Liver (tissue), 9 donors: ENCODE results near the gene TMED10. TPM values are rescaled to one million over a fixed set of nuclear protein-coding genes. Genes with fewer than 3 reads are reported as not detected.

ENCODE experiments used
- DNase-seq: peaks from one replicate; pipeline ENCODE4 v3.0.0-alpha.2; 2017; ENCODE audit warnings: low spot score
- H3K27ac ChIP-seq, 2 donors: one replicate each; pipeline ENCODE4 v1.7.0; 2013; ENCODE audit warnings: inconsistent platforms in 2 of 2, low read length in 2 of 2, control low read depth in 1 of 2, low read depth in 1 of 2, mild to moderate bottlenecking in 1 of 2
- H3K27me3 ChIP-seq, 4 donors: one replicate each; pipeline versions ENCODE4 v1.6.1 to v1.7.0; 2013; ENCODE audit warnings: low read length in 3 of 4, inconsistent platforms in 1 of 4, mild to moderate bottlenecking in 1 of 4, moderate library complexity in 1 of 4; ENCODE audit not compliant: control insufficient read depth in 4 of 4, insufficient read depth in 4 of 4
- H3K36me3 ChIP-seq, 4 donors: one replicate each; pipeline versions ENCODE4 v1.6.1 to v1.7.0; 2013; ENCODE audit warnings: low read length in 3 of 4, mild to moderate bottlenecking in 3 of 4, low read depth in 1 of 4, moderate library complexity in 1 of 4; ENCODE audit not compliant: control insufficient read depth in 4 of 4, insufficient read depth in 3 of 4
- H3K4me1 ChIP-seq, 4 donors: one replicate each; pipeline versions ENCODE4 v1.6.1 to v1.7.0; 2013; ENCODE audit warnings: low read length in 3 of 4, mild to moderate bottlenecking in 3 of 4, moderate library complexity in 1 of 4; ENCODE audit not compliant: control insufficient read depth in 4 of 4, insufficient read depth in 4 of 4
- H3K4me3 ChIP-seq, 3 donors: one replicate each; pipeline versions ENCODE4 v1.6.1 to v1.7.0; 2013; ENCODE audit warnings: low read length in 3 of 3, control low read depth in 1 of 3, low read depth in 1 of 3, mild to moderate bottlenecking in 1 of 3
- H3K9ac ChIP-seq, 2 donors: one replicate each; pipeline ENCODE4 v1.7.0; 2013; ENCODE audit warnings: low read length in 2 of 2, mild to moderate bottlenecking in 2 of 2, moderate library complexity in 2 of 2, control low read depth in 1 of 2, low read depth in 1 of 2
- H3K9me3 ChIP-seq, 4 donors: one replicate each; pipeline versions ENCODE4 v1.6.1 to v1.7.0; 2013; ENCODE audit warnings: low read length in 3 of 4; ENCODE audit not compliant: control insufficient read depth in 4 of 4
- ATF3 ChIP-seq: IDR thresholded peaks from 2 replicates; pipeline ENCODE4 v1.6.1; 2016; ENCODE audit warnings: antibody characterized with exemption
- EGR1 ChIP-seq, 2 donors: IDR thresholded peaks; 2 replicates each; pipeline ENCODE4 v1.6.1; 2016 to 2018; ENCODE audit warnings: antibody characterized with exemption in 2 of 2, low read depth in 2 of 2
- FOXA1 ChIP-seq: IDR thresholded peaks from 2 replicates; pipeline ENCODE4 v1.6.1; 2016; ENCODE audit warnings: antibody characterized with exemption
- FOXA2 ChIP-seq: IDR thresholded peaks from 2 replicates; pipeline ENCODE4 v1.6.1; 2016; ENCODE audit warnings: antibody characterized with exemption
- GABPA ChIP-seq, 2 donors: IDR thresholded peaks in 1 of 2; conservative IDR thresholded peaks in 1 of 2; 2 replicates each; pipeline ENCODE4 v1.6.1; 2016; ENCODE audit warnings: antibody characterized with exemption in 2 of 2, mild to moderate bottlenecking in 1 of 2, moderate library complexity in 1 of 2
- HNF4A ChIP-seq, 2 donors: conservative IDR thresholded peaks; 2 replicates each; pipeline ENCODE4 v1.6.1; 2016; ENCODE audit warnings: antibody characterized with exemption in 2 of 2, mild to moderate bottlenecking in 2 of 2
- HNF4G ChIP-seq: IDR thresholded peaks from 2 replicates; pipeline ENCODE4 v1.6.1; 2016; ENCODE audit warnings: antibody characterized with exemption
- JUND ChIP-seq, 2 donors: IDR thresholded peaks; 2 replicates each; pipeline ENCODE4 v1.6.1; 2016; ENCODE audit warnings: antibody characterized with exemption in 2 of 2
- MAX ChIP-seq: IDR thresholded peaks from 2 replicates; pipeline ENCODE4 v1.6.1; 2016; ENCODE audit warnings: antibody characterized with exemption
- RAD21 ChIP-seq, 2 donors: IDR thresholded peaks; 2 replicates each; pipeline ENCODE4 v1.6.1; 2016; ENCODE audit warnings: antibody characterized with exemption in 2 of 2, mild to moderate bottlenecking in 2 of 2
- RXRA ChIP-seq, 2 donors: IDR thresholded peaks; 2 replicates each; pipeline ENCODE4 v1.6.1; 2017 to 2018; ENCODE audit warnings: antibody characterized with exemption in 2 of 2, mild to moderate bottlenecking in 1 of 2
- SP1 ChIP-seq: IDR thresholded peaks from 2 replicates; pipeline ENCODE4 v1.6.1; 2018; ENCODE audit warnings: antibody characterized with exemption, mild to moderate bottlenecking
- TAF1 ChIP-seq: conservative IDR thresholded peaks from 2 replicates; pipeline ENCODE4 v1.6.1; 2016; ENCODE audit warnings: antibody characterized with exemption, mild to moderate bottlenecking
- YY1 ChIP-seq: IDR thresholded peaks from 2 replicates; pipeline ENCODE4 v1.6.1; 2016; ENCODE audit warnings: antibody characterized with exemption, mild to moderate bottlenecking
- ZBTB33 ChIP-seq: IDR thresholded peaks from 2 replicates; pipeline ENCODE4 v1.6.1; 2016; ENCODE audit warnings: antibody characterized with exemption
- WGBS: extraction: QIAGEN DNeasy Blood & Tissue Kit; methylation state at CpG from one replicate; pipeline ENCODE4 v1.1.7; 2013; 5-methylcytosine and 5-hydroxymethylcytosine counted together
- polyA plus RNA-seq, 2 donors: library from polyadenylated mRNA; stranded (reverse) in 1 of 2; unstranded in 1 of 2; fragments of 200-250 nt in 1 of 2; fragments of >200 nt in 1 of 2; fragmentation: Nextera tagmentation in 1 of 2; extraction: Ambion mirVana in 1 of 2; gene quantifications; one replicate each; pipeline versions ENCODE4 v1.2.1 to v1.2.3, GENCODE V29; 2013 to 2015
- total RNA-seq, 2 donors: library from RNA; depleted of rRNA; stranded (reverse); fragments of >200 nt; gene quantifications; one replicate each; pipeline ENCODE4 v1.2.3, GENCODE V29; 2014
- TF ChIP-seq, protein P1 (sequence below): fragments of 150-350 bp; IDR thresholded peaks from 2 replicates; pipeline ENCODE4 v1.5.1; 2017; ENCODE audit warnings: improper control_type of control experiment, low read depth, low read length; ENCODE audit not compliant: missing input control
- TF ChIP-seq, protein P2 (sequence below): IDR thresholded peaks from 2 replicates; pipeline ENCODE4 v1.6.1; 2016; ENCODE audit warnings: antibody characterized with exemption, mild to moderate bottlenecking
- donor health status: healthy.
- donor health status: healthy.
- donor health status: healthy.
- donor health status: healthy.
- donor health status: healthy.

The TMED10 gene
- total and polyA plus RNA-seq, 4 donors = 167 to 349 (median 252) TPM

- 52% methylated on average over 4 of the region's 4 CpGs for WGBS
Observed at GRCh38 chr14:75196468-75196867, 20.1 kb upstream of the TMED10 start.

DNA sequence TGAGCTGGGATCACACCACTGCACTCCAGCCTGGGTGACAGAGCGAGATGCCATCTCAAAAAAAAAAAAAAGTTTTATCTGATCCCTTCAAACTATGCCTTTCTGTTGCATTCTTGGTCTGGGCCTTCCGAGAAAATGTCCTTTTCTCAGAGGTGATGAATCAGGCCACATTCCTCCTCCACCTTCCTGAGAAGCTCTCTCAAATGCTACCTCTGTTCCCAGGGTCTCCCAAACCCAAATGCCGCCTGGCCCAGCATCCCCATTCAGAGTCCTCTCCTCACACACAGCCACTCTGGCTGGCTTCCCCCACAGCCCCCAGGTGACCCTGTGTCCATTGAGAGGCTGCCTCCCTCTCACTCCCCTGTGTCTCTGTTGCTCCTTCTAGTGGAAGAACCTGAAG lies 19.7 kb upstream of the TMED10 start:
- peaks cover 7 to 12% (median 10%) of the 10 kb centered on the region in 4 donors for H3K4me1 ChIP-seq
- H3K9me3 ChIP-seq = no peaks in the 10 kb centered on the region
- DNase-seq = no peak
- H3K27ac ChIP-seq = no peak overlapping the region
- WGBS = 98% methylated on average over 3 of the region's 3 CpGs
- H3K27me3 ChIP-seq = no peaks in the 10 kb centered on the region
- H3K4me3 ChIP-seq = no peak overlapping the region
- H3K9ac ChIP-seq = no peak overlapping the region
- H3K36me3 ChIP-seq = no peaks in the 10 kb centered on the region
- no peak for TF ChIP-seq FOXA1
- TF ChIP-seq, protein P1, sequence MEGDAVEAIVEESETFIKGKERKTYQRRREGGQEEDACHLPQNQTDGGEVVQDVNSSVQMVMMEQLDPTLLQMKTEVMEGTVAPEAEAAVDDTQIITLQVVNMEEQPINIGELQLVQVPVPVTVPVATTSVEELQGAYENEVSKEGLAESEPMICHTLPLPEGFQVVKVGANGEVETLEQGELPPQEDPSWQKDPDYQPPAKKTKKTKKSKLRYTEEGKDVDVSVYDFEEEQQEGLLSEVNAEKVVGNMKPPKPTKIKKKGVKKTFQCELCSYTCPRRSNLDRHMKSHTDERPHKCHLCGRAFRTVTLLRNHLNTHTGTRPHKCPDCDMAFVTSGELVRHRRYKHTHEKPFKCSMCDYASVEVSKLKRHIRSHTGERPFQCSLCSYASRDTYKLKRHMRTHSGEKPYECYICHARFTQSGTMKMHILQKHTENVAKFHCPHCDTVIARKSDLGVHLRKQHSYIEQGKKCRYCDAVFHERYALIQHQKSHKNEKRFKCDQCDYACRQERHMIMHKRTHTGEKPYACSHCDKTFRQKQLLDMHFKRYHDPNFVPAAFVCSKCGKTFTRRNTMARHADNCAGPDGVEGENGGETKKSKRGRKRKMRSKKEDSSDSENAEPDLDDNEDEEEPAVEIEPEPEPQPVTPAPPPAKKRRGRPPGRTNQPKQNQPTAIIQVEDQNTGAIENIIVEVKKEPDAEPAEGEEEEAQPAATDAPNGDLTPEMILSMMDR = no peak
- TF ChIP-seq YY1 = no peak
- TF ChIP-seq, protein P2, sequence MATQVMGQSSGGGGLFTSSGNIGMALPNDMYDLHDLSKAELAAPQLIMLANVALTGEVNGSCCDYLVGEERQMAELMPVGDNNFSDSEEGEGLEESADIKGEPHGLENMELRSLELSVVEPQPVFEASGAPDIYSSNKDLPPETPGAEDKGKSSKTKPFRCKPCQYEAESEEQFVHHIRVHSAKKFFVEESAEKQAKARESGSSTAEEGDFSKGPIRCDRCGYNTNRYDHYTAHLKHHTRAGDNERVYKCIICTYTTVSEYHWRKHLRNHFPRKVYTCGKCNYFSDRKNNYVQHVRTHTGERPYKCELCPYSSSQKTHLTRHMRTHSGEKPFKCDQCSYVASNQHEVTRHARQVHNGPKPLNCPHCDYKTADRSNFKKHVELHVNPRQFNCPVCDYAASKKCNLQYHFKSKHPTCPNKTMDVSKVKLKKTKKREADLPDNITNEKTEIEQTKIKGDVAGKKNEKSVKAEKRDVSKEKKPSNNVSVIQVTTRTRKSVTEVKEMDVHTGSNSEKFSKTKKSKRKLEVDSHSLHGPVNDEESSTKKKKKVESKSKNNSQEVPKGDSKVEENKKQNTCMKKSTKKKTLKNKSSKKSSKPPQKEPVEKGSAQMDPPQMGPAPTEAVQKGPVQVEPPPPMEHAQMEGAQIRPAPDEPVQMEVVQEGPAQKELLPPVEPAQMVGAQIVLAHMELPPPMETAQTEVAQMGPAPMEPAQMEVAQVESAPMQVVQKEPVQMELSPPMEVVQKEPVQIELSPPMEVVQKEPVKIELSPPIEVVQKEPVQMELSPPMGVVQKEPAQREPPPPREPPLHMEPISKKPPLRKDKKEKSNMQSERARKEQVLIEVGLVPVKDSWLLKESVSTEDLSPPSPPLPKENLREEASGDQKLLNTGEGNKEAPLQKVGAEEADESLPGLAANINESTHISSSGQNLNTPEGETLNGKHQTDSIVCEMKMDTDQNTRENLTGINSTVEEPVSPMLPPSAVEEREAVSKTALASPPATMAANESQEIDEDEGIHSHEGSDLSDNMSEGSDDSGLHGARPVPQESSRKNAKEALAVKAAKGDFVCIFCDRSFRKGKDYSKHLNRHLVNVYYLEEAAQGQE = no peak
- no peak for TF ChIP-seq SP1
- no peak for TF ChIP-seq ZBTB33
- TF ChIP-seq ATF3 = no peak
- no peak for TF ChIP-seq HNF4A (conservative IDR thresholded peaks at IDR 0.05)

More at GRCh38 chr14:75196468-75196867, 20.1 kb upstream of the TMED10 start:
- H3K36me3 ChIP-seq = no peaks in the 10 kb centered on the region
- peaks cover 7 to 12% (median 10%) of the 10 kb centered on the region in 4 donors for H3K4me1 ChIP-seq
- TF ChIP-seq HNF4G (no peak), ZBTB33 (no peak), EGR1 (IDR thresholded peaks at IDR 0.05; ENCODE audit: low read depth in 2 of 2) (no peak), JUND (IDR thresholded peaks at IDR 0.05) (no peak), FOXA1 (no peak), ATF3 (no peak), TAF1 (no peak), RXRA (IDR thresholded peaks at IDR 0.05) (peak in 1 of 2 donors; percentile 54), MAX (peak; percentile 43), RAD21 (IDR thresholded peaks at IDR 0.05) (peak in 1 of 2 donors; percentile 24), GABPA (IDR thresholded peaks at IDR 0.05 in 1 of 2, conservative IDR thresholded peaks at IDR 0.05 in 1 of 2) (no peak), HNF4A (conservative IDR thresholded peaks at IDR 0.05) (peak in 1 of 2 donors; percentile 27), FOXA2 (peak; percentile 39), SP1 (no peak)
- TF ChIP-seq, protein P1 = no peak
- no peak overlapping the region for H3K27ac ChIP-seq
- H3K4me3 ChIP-seq = no peak overlapping the region
- no peaks in the 10 kb centered on the region for H3K27me3 ChIP-seq
- H3K9ac ChIP-seq = no peak overlapping the region
- no peaks in the 10 kb centered on the region for H3K9me3 ChIP-seq
- DNase-seq = peak; percentile 37
